Heart left ventricle (tissue), 16 donors: ENCODE measurements around the gene ZBBX. TPM values are rescaled to one million over a fixed set of nuclear protein-coding genes. Genes with fewer than 3 reads are reported as not detected.
"Not testable (repeated sequence)": the region's sequence is repeated elsewhere in the genome, so short reads cannot be mapped to it uniquely, and the experiment has no call there.

Source experiments
- ATAC-seq, 4 donors: fragments of 200-7000 bp; cut with Tn5 transposase; one replicate each; pipeline ENCODE4 v1.9.1; 2020 to 2022; ENCODE audit warnings: moderate library complexity in 4 of 4, mild to moderate bottlenecking in 3 of 4, moderate number of reproducible peaks in 1 of 4
- DNase-seq, 5 donors: peaks; one replicate each; pipeline ENCODE4 v3.0.0-alpha.2; 2020
- H3K27ac ChIP-seq, 12 donors: fragments of 200-600 bp; sonication (generic) in 4 of 12; one replicate each; pipeline versions ENCODE4 v1.5.0 to v1.8.0; 2016 to 2022; ENCODE audit warnings: mild to moderate bottlenecking in 2 of 12
- H3K27me3 ChIP-seq, 9 donors: fragments of 200-600 bp; sonication (generic) in 2 of 9; one replicate each; pipeline versions ENCODE4 v1.5.1 to v1.8.0; 2016 to 2022; ENCODE audit warnings: mild to moderate bottlenecking in 3 of 9
- H3K36me3 ChIP-seq, 9 donors: fragments of 200-600 bp; sonication (generic) in 2 of 9; one replicate each; pipeline versions ENCODE4 v1.5.0 to v1.8.0; 2018 to 2022; ENCODE audit warnings: mild to moderate bottlenecking in 2 of 9
- H3K4me1 ChIP-seq, 12 donors: fragments of 200-600 bp; sonication (generic) in 4 of 12; one replicate each; pipeline versions ENCODE4 v1.5.0 to v1.8.0; 2016 to 2022; ENCODE audit warnings: mild to moderate bottlenecking in 3 of 12
- H3K4me3 ChIP-seq, 12 donors: fragments of 200-600 bp; sonication (generic) in 4 of 12; one replicate each; pipeline versions ENCODE4 v1.5.0 to v1.8.0; 2017 to 2022; ENCODE audit warnings: mild to moderate bottlenecking in 9 of 12, moderate library complexity in 4 of 12
- H3K9me3 ChIP-seq, 12 donors: fragments of 200-600 bp; sonication (generic) in 4 of 12; one replicate each; pipeline versions ENCODE4 v1.5.0 to v1.8.0; 2016 to 2022; ENCODE audit warnings: mild to moderate bottlenecking in 1 of 12
- CTCF ChIP-seq, 12 donors: fragments of 200-600 bp; sonication (generic) in 4 of 12; IDR thresholded peaks; one replicate each; pipeline versions ENCODE4 v1.5.0 to v1.8.0; 2018 to 2022; ENCODE audit warnings: antibody characterized with exemption in 12 of 12, mild to moderate bottlenecking in 5 of 12
- POLR2A ChIP-seq, 2 donors: fragments of 450-650 bp; IDR thresholded peaks; one replicate each; pipeline ENCODE4 v1.6.1; 2017; ENCODE audit warnings: antibody characterized with exemption in 2 of 2, mild to moderate bottlenecking in 2 of 2, moderate library complexity in 2 of 2
- WGBS, 4 donors: extraction: QIAGEN DNeasy Blood & Tissue Kit in 2 of 4; methylation state at CpG; one replicate each; pipeline versions ENCODE4 v1.1.5 to v1.1.7; 2013 to 2018; 5-methylcytosine and 5-hydroxymethylcytosine counted together
- intact Hi-C, 10 donors: fragments of 100-400 bp; cut with DNase I; formaldehyde crosslinking; loops; one replicate each; pipeline versions ENCODE4 v1.11.1 to v1.14.2; 2022
- long read RNA-seq, 3 donors: library from polyadenylated mRNA; unstranded; transcript quantifications; one replicate each; pipeline ENCODE4 v2.0.0, GENCODE V29; 2020 to 2021
- polyA plus RNA-seq, 2 donors: library from polyadenylated mRNA; stranded (reverse); fragments of 200-250 nt; gene quantifications; one replicate each; pipeline ENCODE4 v1.2.3, GENCODE V29; 2013
- total RNA-seq, 9 donors: library from RNA; depleted of rRNA in 2 of 9; stranded (reverse); fragments of >200 nt in 2 of 9; fragmentation: NEBNext Ultra II Directional in 3 of 9; extraction: Animal tissue kit (Norgen Biotek cat#: 25700) in 3 of 9; gene quantifications; one replicate each; pipeline versions ENCODE4 v1.1.0 to v1.2.4, GENCODE V29; 2016 to 2023
- donor health status: ischemic (EF 13 %, LVEDD 7.1; RV severe dilation, severe dysfunction).
- donor health status: healthy with polysubstance abuse.
- donor health status: DM: no; HTN: yes; CAD: no.
- donor health status: DM: no; HTN: no; CAD: no.
- donor health status: ischemic (EF 25% LVEDD 6.9; RV normal size, moderate dysfunction).
- donor health status: ischemic (EF 25% LVEDD 5.7; RV mildly dilated, moderate dysfunction).
- donor health status: healthy.
- donor health status: DM: yes; HTN: yes; CAD: no.
- donor health status: ischemic (EF 35%, LVEDD 5.7; RV mildly dilated, moderate dysfunction).
- donor health status: nonischemic (EF 11% LVEDD 7.7; RV severe dilation, severe dysfunction).
- donor health status: DM: yes; HTN: yes; CAD: no.
- donor health status: PGD.
- donor health status: ischemic (EF 29% LVEDD 5.4; RV normal size, mild dysfunction).
- donor health status: nonischemic (EF 23%, LVEDD 6.1; RV moderate dilation, normal function).

Gene ZBBX
- total RNA-seq (under 1 TPM in 1 of 9 donors, not detected in 8; 0.42 TPM), polyA plus RNA-seq (not detected)
- long read RNA-seq, donor 1: 0 reads
- long read RNA-seq, donor 2: 0 reads
- long read RNA-seq, donor 3: 0 reads

GRCh38 chr3:167380004-167380689 lies at the start of gene ZBBX:
Gene ZBBX (minus strand): TSS chr3:167380297. CDS start chr3:167372901, 7,396 bp downstream.
- H3K4me3 ChIP-seq: peak within 1 kb of the TSS in 11 of 12 donors; percentile 18 to 59 (median 47)

GRCh38 chr3:167426962-167427361 lies 46.9 kb upstream of the ZBBX start:
- H3K27me3 ChIP-seq, ATAC-seq, intact Hi-C loops: not testable (repeated sequence)

More at GRCh38 chr3:167380004-167380689, at the start of gene ZBBX:
- ATAC-seq (peak; percentile 78 to 98 (median 92)), DNase-seq (peak; percentile 66 to 88 (median 71))
- no peak within 1 kb of the TSS for H3K27ac ChIP-seq
- intact Hi-C loops: loop anchor here in 3 of 10 donors (5.0 to 10.0 kb wide), 3 partner anchors 302 to 505 kb away; no protein-coding TSS in a partner anchor
- TF ChIP-seq POLR2A (IDR thresholded peaks at IDR 0.05): no peak
- TF ChIP-seq CTCF (IDR thresholded peaks at IDR 0.05): peak; percentile 68 to 92 (median 79)
- no peaks in the 10 kb centered on the region for H3K36me3 ChIP-seq
- H3K27me3 ChIP-seq: peaks cover 0 to 7% (median 0%) of the 10 kb centered on the region in 9 donors
- peaks cover 0 to 9% (median 1%) of the 10 kb centered on the region in 12 donors for H3K4me1 ChIP-seq
- WGBS, 4 donors: 2 to 4% (median 2%) methylated on average over 19 to 28 of the region's 28 CpGs
- no peaks in the 10 kb centered on the region for H3K9me3 ChIP-seq

GRCh38 chr3:167422396-167422795 lies 42.3 kb upstream of the ZBBX start:
- ATAC-seq, H3K27ac ChIP-seq, DNase-seq, H3K36me3 ChIP-seq, H3K27me3 ChIP-seq, intact Hi-C loops, H3K4me3 ChIP-seq, H3K9me3 ChIP-seq, H3K4me1 ChIP-seq: not testable (repeated sequence)
- 76 to 84% (median 79%) methylated on average over 4 of the region's 4 CpGs for WGBS, 4 donors

More at GRCh38 chr3:167426962-167427361, 46.9 kb upstream of the ZBBX start:
- H3K36me3 ChIP-seq, H3K27ac ChIP-seq, H3K4me1 ChIP-seq, DNase-seq, H3K4me3 ChIP-seq: not testable (repeated sequence)
- peaks cover 0 to 13% (median 0%) of the 10 kb centered on the region in 12 donors for H3K9me3 ChIP-seq
- 89 to 92% (median 92%) methylated on average over 3 of the region's 3 CpGs for WGBS, 4 donors

GRCh38 chr3:167409611-167410010 lies 29.5 kb upstream of the ZBBX start:
- ATAC-seq (no peak), DNase-seq (no peak)
- Histone ChIP-seq H3K4me1 (no peaks in the 10 kb centered on the region), H3K4me3 (no peak overlapping the region), H3K36me3 (no peaks in the 10 kb centered on the region), H3K27ac (no peak overlapping the region), H3K27me3 (no peaks in the 10 kb centered on the region), H3K9me3 (no peaks in the 10 kb centered on the region)
- intact Hi-C loops: loop anchor here in 9 of 10 donors (5.0 to 10.0 kb wide), 5 partner anchors 273 to 475 kb away; no protein-coding TSS in a partner anchor
- WGBS, 4 donors: 62 to 76% (median 70%) methylated on average over 1 of the region's 1 CpG
- TF ChIP-seq CTCF (IDR thresholded peaks at IDR 0.05): no peak
- TF ChIP-seq POLR2A (IDR thresholded peaks at IDR 0.05): no peak

GRCh38 chr3:167406876-167407492 lies 26.9 kb upstream of the ZBBX start:
- ATAC-seq: peak; percentile 76 to 97 (median 90)
- Histone ChIP-seq H3K27me3 (no peaks in the 10 kb centered on the region), H3K9me3 (no peaks in the 10 kb centered on the region), H3K4me3 (no peak overlapping the region), H3K4me1 (no peaks in the 10 kb centered on the region), H3K36me3 (no peaks in the 10 kb centered on the region), H3K27ac (no peak overlapping the region)
- intact Hi-C loops: loop anchor here in 9 of 10 donors (5.0 to 10.0 kb wide), 5 partner anchors 275 to 478 kb away; no protein-coding TSS in a partner anchor
- TF ChIP-seq CTCF (IDR thresholded peaks at IDR 0.05) (peak; percentile 16 to 57 (median 40)), POLR2A (IDR thresholded peaks at IDR 0.05) (no peak)
- DNase-seq: peak in 2 of 5 donors; percentile 14 to 31
- WGBS, 4 donors: 51 to 69% (median 64%) methylated on average over 3 of the region's 3 CpGs
